Ovary (tissue), 3 donors: Measurements from ENCODE around the gene BACH2.

Experiments
- EP300 ChIP-seq: sonication (generic); formaldehyde crosslinking; IDR thresholded peaks from one replicate; pipeline ENCODE4 v1.6.1; 2017; ENCODE audit warnings: antibody characterized with exemption
- TF ChIP-seq, protein P1 (sequence below), 3 donors: fragments of 450-650 bp in 2 of 3; fragments of 200-600 bp in 1 of 3; IDR thresholded peaks; one replicate each; pipeline versions ENCODE4 v1.5.1 to v1.8.0; 2016 to 2022; ENCODE audit warnings: antibody characterized with exemption in 3 of 3, mild to moderate bottlenecking in 1 of 3
- donor health status: DM: no; HTN: no; CAD: no.

DNA sequence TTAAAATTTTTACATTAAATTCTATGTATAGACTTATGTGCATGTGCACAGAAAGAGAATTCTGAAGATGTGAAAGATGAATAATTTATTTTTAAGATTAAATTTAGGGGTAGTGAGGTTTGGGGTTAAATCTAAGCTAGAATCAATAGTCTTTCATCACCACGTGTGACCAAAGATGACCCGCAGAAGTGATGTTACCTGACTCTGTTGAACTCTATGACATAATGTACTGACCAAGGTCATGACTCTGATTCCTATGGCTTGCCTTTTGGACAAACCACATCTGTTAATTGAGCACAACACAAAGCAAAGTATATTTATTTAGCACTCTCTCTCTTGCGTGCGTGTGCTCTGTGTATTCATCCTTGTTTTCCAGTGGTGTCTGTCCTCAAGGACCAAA is 150.6 kb downstream of the BACH2 start:
- TF ChIP-seq, protein P1, sequence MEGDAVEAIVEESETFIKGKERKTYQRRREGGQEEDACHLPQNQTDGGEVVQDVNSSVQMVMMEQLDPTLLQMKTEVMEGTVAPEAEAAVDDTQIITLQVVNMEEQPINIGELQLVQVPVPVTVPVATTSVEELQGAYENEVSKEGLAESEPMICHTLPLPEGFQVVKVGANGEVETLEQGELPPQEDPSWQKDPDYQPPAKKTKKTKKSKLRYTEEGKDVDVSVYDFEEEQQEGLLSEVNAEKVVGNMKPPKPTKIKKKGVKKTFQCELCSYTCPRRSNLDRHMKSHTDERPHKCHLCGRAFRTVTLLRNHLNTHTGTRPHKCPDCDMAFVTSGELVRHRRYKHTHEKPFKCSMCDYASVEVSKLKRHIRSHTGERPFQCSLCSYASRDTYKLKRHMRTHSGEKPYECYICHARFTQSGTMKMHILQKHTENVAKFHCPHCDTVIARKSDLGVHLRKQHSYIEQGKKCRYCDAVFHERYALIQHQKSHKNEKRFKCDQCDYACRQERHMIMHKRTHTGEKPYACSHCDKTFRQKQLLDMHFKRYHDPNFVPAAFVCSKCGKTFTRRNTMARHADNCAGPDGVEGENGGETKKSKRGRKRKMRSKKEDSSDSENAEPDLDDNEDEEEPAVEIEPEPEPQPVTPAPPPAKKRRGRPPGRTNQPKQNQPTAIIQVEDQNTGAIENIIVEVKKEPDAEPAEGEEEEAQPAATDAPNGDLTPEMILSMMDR (IDR thresholded peaks at IDR 0.05), result no peak
- TF ChIP-seq EP300, result no peak
